Ascending aorta (tissue), 2 donors: ENCODE measurements around the gene NRL. TPM values are rescaled to one million over a fixed set of nuclear protein-coding genes. Genes with fewer than 3 reads are reported as not detected.

Source experiments
- DNase-seq, 2 donors: peaks; one replicate each; pipeline ENCODE4 v3.0.0-alpha.2; 2019; ENCODE audit warnings: low spot score in 2 of 2
- H3K27ac ChIP-seq, 2 donors: fragments of 200-600 bp; sonication (generic); one replicate each; pipeline ENCODE4 v1.5.1; 2016 to 2017; ENCODE audit warnings: mild to moderate bottlenecking in 1 of 2
- H3K27me3 ChIP-seq: fragments of 200-600 bp; sonication (generic); one replicate; pipeline ENCODE4 v1.5.1; 2017
- H3K36me3 ChIP-seq, 2 donors: fragments of 200-600 bp; sonication (generic); one replicate each; pipeline ENCODE4 v1.5.1; 2016
- H3K4me1 ChIP-seq, 2 donors: fragments of 200-600 bp; sonication (generic); one replicate each; pipeline ENCODE4 v1.5.1; 2016 to 2017; ENCODE audit warnings: mild to moderate bottlenecking in 1 of 2
- H3K4me3 ChIP-seq, 2 donors: fragments of 200-600 bp; sonication (generic); one replicate each; pipeline ENCODE4 v1.5.1; 2016 to 2017; ENCODE audit warnings: mild to moderate bottlenecking in 1 of 2
- H3K9me3 ChIP-seq, 2 donors: fragments of 200-600 bp; sonication (generic); one replicate each; pipeline ENCODE4 v1.5.1; 2016
- CTCF ChIP-seq, 3 experiments: fragments of 200-600 bp in 2 of 3; fragments of 450-650 bp in 1 of 3; sonication (generic) in 2 of 3; IDR thresholded peaks; one replicate each; pipeline ENCODE4 v1.5.1; 2016 to 2019; ENCODE audit warnings: antibody characterized with exemption in 3 of 3, mild to moderate bottlenecking in 1 of 3, moderate library complexity in 1 of 3
- intact Hi-C: fragments of 100-400 bp; cut with DNase I; formaldehyde crosslinking; loops from one replicate; pipeline ENCODE4 v1.15.1; 2023
- total RNA-seq: library from RNA; depleted of rRNA; stranded (reverse); fragments of >200 nt; gene quantifications from one replicate; pipeline ENCODE4 v1.1.0, GENCODE V29; 2016

NRL gene
- total RNA-seq, 1 donor from 2014 or later: not detected

- intact Hi-C loops: no loop called here
- TF ChIP-seq CTCF (IDR thresholded peaks at IDR 0.05): no peak
- no peaks in the 10 kb centered on the region for H3K9me3 ChIP-seq
- H3K36me3 ChIP-seq: peaks cover 48 to 71% of the 10 kb centered on the region in 2 donors
- no peak overlapping the region for H3K27ac ChIP-seq
- H3K4me1 ChIP-seq: peaks cover 9 to 13% of the 10 kb centered on the region in 2 donors
- no peak for DNase-seq
- no peaks in the 10 kb centered on the region for H3K27me3 ChIP-seq
- H3K4me3 ChIP-seq: no peak overlapping the region
These were observed 36.2 kb upstream of the NRL start for GRCh38 chr14:24150993-24151392.

- peaks cover 14 to 17% of the 10 kb centered on the region in 2 donors for H3K4me1 ChIP-seq
- intact Hi-C loops: no loop called here
- no peaks in the 10 kb centered on the region for H3K9me3 ChIP-seq
- peaks cover 43 to 66% of the 10 kb centered on the region in 2 donors for H3K36me3 ChIP-seq
- H3K27ac ChIP-seq: no peak overlapping the region
- no peak for TF ChIP-seq CTCF (IDR thresholded peaks at IDR 0.05)
- H3K27me3 ChIP-seq: no peaks in the 10 kb centered on the region
- DNase-seq: no peak
- no peak overlapping the region for H3K4me3 ChIP-seq
These were observed 35.8 kb upstream of the NRL start for GRCh38 chr14:24150567-24150966.

- Histone ChIP-seq H3K4me1 (peaks cover 18 to 22% of the 10 kb centered on the region in 2 donors), H3K4me3 (no peak overlapping the region), H3K9me3 (no peaks in the 10 kb centered on the region), H3K36me3 (peaks cover 38 to 61% of the 10 kb centered on the region in 2 donors), H3K27ac (no peak overlapping the region), H3K27me3 (no peaks in the 10 kb centered on the region)
- intact Hi-C loops: no loop called here
- no peak for TF ChIP-seq CTCF (IDR thresholded peaks at IDR 0.05)
- no peak for DNase-seq
These were observed 35.3 kb upstream of the NRL start for GRCh38 chr14:24150061-24150460.

- intact Hi-C loops: loop anchor here (5.0 to 10.0 kb wide), 2 partner anchors 83 to 845 kb away; partner anchors contain the start of genes BCL2L2, GMPR2, NEDD8 and PPP1R3E
These were observed 34.7 kb upstream of the NRL start for GRCh38 chr14:24149302-24149969.

GRCh38 chr14:24147761-24148428 lies 33.1 kb upstream of the NRL start:
- intact Hi-C loops: loop anchor here (1.0 to 10.0 kb wide), 6 partner anchors 13 to 843 kb away; partner anchors contain the start of genes BCL2L2, GMPR2, IPO4 and IRF9

More at GRCh38 chr14:24149302-24149969, 34.7 kb upstream of the NRL start:
- Histone ChIP-seq H3K4me1 (peaks cover 20 to 22% of the 10 kb centered on the region in 2 donors), H3K9me3 (no peaks in the 10 kb centered on the region), H3K36me3 (peaks cover 32 to 55% of the 10 kb centered on the region in 2 donors), H3K4me3 (no peak overlapping the region), H3K27me3 (no peaks in the 10 kb centered on the region), H3K27ac (no peak overlapping the region)
- no peak for DNase-seq
- no peak for TF ChIP-seq CTCF (IDR thresholded peaks at IDR 0.05)

More at GRCh38 chr14:24147761-24148428, 33.1 kb upstream of the NRL start:
- DNase-seq: peak in 1 of 2 donors; percentile 63
- Histone ChIP-seq H3K36me3 (peaks cover 28 to 41% of the 10 kb centered on the region in 2 donors), H3K27ac (peak overlapping the region; percentile 75 to 90), H3K27me3 (no peaks in the 10 kb centered on the region), H3K4me3 (peak overlapping the region; percentile 76 to 100), H3K4me1 (peaks cover 20 to 22% of the 10 kb centered on the region in 2 donors), H3K9me3 (no peaks in the 10 kb centered on the region)
- TF ChIP-seq CTCF (IDR thresholded peaks at IDR 0.05): no peak
